Measurements from ENCODE around the gene SETD4.

The SETD4 gene

GRCh38 chr21:36008505-36008904 lies 51.8 kb downstream of the SETD4 start:
- DNase-seq, result no peak
- H3K4me3 ChIP-seq (ENCODE audit: low read depth, low read length), result no peak overlapping the region
- TF ChIP-seq CTCF (IDR thresholded peaks at IDR 0.05; ENCODE audit: low read depth, low read length), result no peak
- no peak overlapping the region for H3K27ac ChIP-seq
- no peaks in the 10 kb centered on the region for H3K36me3 ChIP-seq
- H3K9me3 ChIP-seq (ENCODE audit: severe bottlenecking), result no peaks in the 10 kb centered on the region
- H3K27me3 ChIP-seq (ENCODE audit: insufficient read depth, low read depth, severe bottlenecking), result peaks cover 89% of the 10 kb centered on the region

- TF ChIP-seq CTCF (IDR thresholded peaks at IDR 0.05; ENCODE audit: low read depth, low read length), result no peak
- no peak for DNase-seq
- Histone ChIP-seq H3K36me3 (no peaks in the 10 kb centered on the region), H3K27me3 (ENCODE audit: insufficient read depth, low read depth, severe bottlenecking) (peaks cover 87% of the 10 kb centered on the region), H3K9me3 (ENCODE audit: severe bottlenecking) (peaks cover 5% of the 10 kb centered on the region), H3K27ac (no peak overlapping the region), H3K4me3 (ENCODE audit: low read depth, low read length) (no peak overlapping the region)
Observed at GRCh38 chr21:36005879-36006400, 54.4 kb downstream of the SETD4 start.

- TF ChIP-seq CTCF (IDR thresholded peaks at IDR 0.05; ENCODE audit: low read depth, low read length), result no peak
- H3K27ac ChIP-seq, result no peak overlapping the region
- no peaks in the 10 kb centered on the region for H3K36me3 ChIP-seq
- no peak for DNase-seq
- peaks cover 5% of the 10 kb centered on the region for H3K9me3 ChIP-seq (ENCODE audit: severe bottlenecking)
- H3K4me3 ChIP-seq (ENCODE audit: low read depth, low read length), result no peak overlapping the region
- H3K27me3 ChIP-seq (ENCODE audit: insufficient read depth, low read depth, severe bottlenecking), result peaks cover 87% of the 10 kb centered on the region
Observed at GRCh38 chr21:36005018-36005417, 55.3 kb downstream of the SETD4 start.

- H3K36me3 ChIP-seq, result no peaks in the 10 kb centered on the region
- H3K27me3 ChIP-seq (ENCODE audit: insufficient read depth, low read depth, severe bottlenecking), result peaks cover 87% of the 10 kb centered on the region
- no peak for DNase-seq
- H3K9me3 ChIP-seq (ENCODE audit: severe bottlenecking), result peaks cover 5% of the 10 kb centered on the region
- H3K27ac ChIP-seq, result no peak overlapping the region
- no peak for TF ChIP-seq CTCF (IDR thresholded peaks at IDR 0.05; ENCODE audit: low read depth, low read length)
- no peak overlapping the region for H3K4me3 ChIP-seq (ENCODE audit: low read depth, low read length)
Observed at GRCh38 chr21:36004441-36004840, 55.9 kb downstream of the SETD4 start.

DNA sequence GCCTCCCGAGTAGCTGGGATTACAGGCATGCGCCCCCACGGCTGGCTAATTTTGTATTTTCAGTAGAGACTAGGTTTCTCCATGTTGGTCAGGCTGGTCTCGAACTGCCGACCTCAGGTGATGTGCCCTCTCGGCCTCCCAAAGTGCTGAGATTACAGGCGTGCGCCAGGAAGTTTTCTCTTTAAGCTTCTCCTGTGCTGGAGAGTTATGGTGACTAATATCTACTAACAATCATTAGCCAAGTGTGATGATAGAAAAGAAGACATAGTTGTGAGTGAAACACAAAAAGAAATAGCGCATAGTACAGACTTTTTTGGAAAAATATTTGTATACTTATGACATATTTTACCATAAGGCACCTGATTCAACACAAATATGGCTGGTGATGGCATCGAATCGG lies 56.5 kb downstream of the SETD4 start:
- no peak for TF ChIP-seq CTCF (IDR thresholded peaks at IDR 0.05; ENCODE audit: low read depth, low read length)
- Histone ChIP-seq H3K36me3 (no peaks in the 10 kb centered on the region), H3K27ac (no peak overlapping the region), H3K9me3 (ENCODE audit: severe bottlenecking) (peaks cover 5% of the 10 kb centered on the region), H3K4me3 (ENCODE audit: low read depth, low read length) (no peak overlapping the region), H3K27me3 (ENCODE audit: insufficient read depth, low read depth, severe bottlenecking) (peaks cover 87% of the 10 kb centered on the region)
- DNase-seq, result no peak

- no peaks in the 10 kb centered on the region for H3K36me3 ChIP-seq
- peaks cover 84% of the 10 kb centered on the region for H3K27me3 ChIP-seq (ENCODE audit: insufficient read depth, low read depth, severe bottlenecking)
- TF ChIP-seq CTCF (IDR thresholded peaks at IDR 0.05; ENCODE audit: low read depth, low read length), result no peak
- H3K9me3 ChIP-seq (ENCODE audit: severe bottlenecking), result peaks cover 21% of the 10 kb centered on the region
- no peak for DNase-seq
- no peak overlapping the region for H3K4me3 ChIP-seq (ENCODE audit: low read depth, low read length)
- no peak overlapping the region for H3K27ac ChIP-seq
Observed at GRCh38 chr21:35996217-35996616, 64.1 kb downstream of the SETD4 start.
